ENCODE results near the gene SMU1. TPM values are rescaled to one million over a fixed set of nuclear protein-coding genes. Genes with fewer than 3 reads are reported as not detected.

Gene SMU1
- total RNA-seq, 1 experiment from 2014 or later = 30.5 TPM

GRCh38 chr9:33049680-33050361 lies 26.7 kb downstream of the SMU1 start:
- no peak for DNase-seq (ENCODE audit: low read depth, low spot score)
- no peak overlapping the region for H3K4me3 ChIP-seq (replicated peaks in 1 of 2; ENCODE audit: low read depth in 1 of 2, low read length in 2 of 2)
- no peak for ATAC-seq
- TF ChIP-seq SP1 (IDR thresholded peaks at IDR 0.05; ENCODE audit: low read depth) (no peak), POLR2AphosphoS5 (IDR thresholded peaks at IDR 0.05; ENCODE audit: low read depth, low read length) (no peak), MAX (IDR thresholded peaks at IDR 0.05) (no peak), SRF (IDR thresholded peaks at IDR 0.05; ENCODE audit: low read depth) (no peak), RAD21 (IDR thresholded peaks at IDR 0.05; ENCODE audit: low read depth) (no peak), ATF3 (IDR thresholded peaks at IDR 0.05) (no peak), ELF1 (IDR thresholded peaks at IDR 0.05; ENCODE audit: borderline replicate concordance, low read depth) (no peak), ZBTB33 (IDR thresholded peaks at IDR 0.05; ENCODE audit: extremely low read depth, insufficient replicate concordance, low read length) (no peak), ZNF274 (IDR thresholded peaks at IDR 0.05; ENCODE audit: low read depth, low read length) (no peak), ZFX (IDR thresholded peaks at IDR 0.05) (no peak), CEBPB (IDR thresholded peaks at IDR 0.05; ENCODE audit: low read depth) (no peak), JUND (IDR thresholded peaks at IDR 0.05) (no peak), FOSL1 (IDR thresholded peaks at IDR 0.05; ENCODE audit: low read depth) (no peak)
- no peak overlapping the region for H3K27ac ChIP-seq (ENCODE audit: low read depth, low read length)
- ChIA-PET RAD21 (ENCODE audit: low non-redundant PET in 1 of 2, low total read pairs in 2 of 2, uncharacterized antibody in 2 of 2, unreplicated experiment in 2 of 2) (no interaction called here), POLR2A (no interaction called here), CTCF (no interaction called here)
- H3K9ac ChIP-seq (ENCODE audit: low read length) = no peak overlapping the region
- no peaks in the 10 kb centered on the region for H3K9me3 ChIP-seq (ENCODE audit: control insufficient read depth in 1 of 2, insufficient read depth in 1 of 2, low read depth in 1 of 2, low read length in 2 of 2)
- no peaks in the 10 kb centered on the region for H3K4me1 ChIP-seq (ENCODE audit: control insufficient read depth in 1 of 2, insufficient read depth in 2 of 2, low read length in 2 of 2)
- no peak overlapping the region for H3K4me2 ChIP-seq (ENCODE audit: low read length)
- H2AFZ ChIP-seq (ENCODE audit: low read depth, low read length, poor library complexity, severe bottlenecking) = no peak overlapping the region
- H3K36me3 ChIP-seq (ENCODE audit: control insufficient read depth in 1 of 2, insufficient read depth in 2 of 2, low read length in 2 of 2) = peaks cover 29 to 30% of the 10 kb centered on the region in 2 experiments
- no peaks in the 10 kb centered on the region for H3K27me3 ChIP-seq (ENCODE audit: insufficient read depth, low read length)
- peaks cover 11% of the 10 kb centered on the region; the same call in 1 of the 2 replicates for H3K79me2 ChIP-seq (ENCODE audit: insufficient read depth, low read length)
- H3K9me2 ChIP-seq (ENCODE audit: insufficient read depth) = no peaks in the 10 kb centered on the region
- H4K20me1 ChIP-seq (ENCODE audit: insufficient read depth) = no peaks in the 10 kb centered on the region
- intact Hi-C loops (cut with micrococcal nuclease) = no loop called here
- BruUV-seq (replicated peaks) = no TSS peak

Data from HCT116 (cell line).